Stimulated activated CD8-positive, alpha-beta memory T cell treated with anti-CD3 and anti-CD28 coated beads, Interleukin-7, amount 100 ng/mL, for 1 hour (primary cell): ENCODE data around the gene DKKL1.
"Not testable (repeated sequence)": the region's sequence is repeated elsewhere in the genome, so short reads cannot be mapped to it uniquely, and the experiment has no call there.

Experiments
- DNase-seq, 2 donors: peaks; one replicate each; pipeline ENCODE4 v3.0.0-alpha.2; 2020; ENCODE audit warnings: low read depth in 2 of 2

The DKKL1 gene

DNA sequence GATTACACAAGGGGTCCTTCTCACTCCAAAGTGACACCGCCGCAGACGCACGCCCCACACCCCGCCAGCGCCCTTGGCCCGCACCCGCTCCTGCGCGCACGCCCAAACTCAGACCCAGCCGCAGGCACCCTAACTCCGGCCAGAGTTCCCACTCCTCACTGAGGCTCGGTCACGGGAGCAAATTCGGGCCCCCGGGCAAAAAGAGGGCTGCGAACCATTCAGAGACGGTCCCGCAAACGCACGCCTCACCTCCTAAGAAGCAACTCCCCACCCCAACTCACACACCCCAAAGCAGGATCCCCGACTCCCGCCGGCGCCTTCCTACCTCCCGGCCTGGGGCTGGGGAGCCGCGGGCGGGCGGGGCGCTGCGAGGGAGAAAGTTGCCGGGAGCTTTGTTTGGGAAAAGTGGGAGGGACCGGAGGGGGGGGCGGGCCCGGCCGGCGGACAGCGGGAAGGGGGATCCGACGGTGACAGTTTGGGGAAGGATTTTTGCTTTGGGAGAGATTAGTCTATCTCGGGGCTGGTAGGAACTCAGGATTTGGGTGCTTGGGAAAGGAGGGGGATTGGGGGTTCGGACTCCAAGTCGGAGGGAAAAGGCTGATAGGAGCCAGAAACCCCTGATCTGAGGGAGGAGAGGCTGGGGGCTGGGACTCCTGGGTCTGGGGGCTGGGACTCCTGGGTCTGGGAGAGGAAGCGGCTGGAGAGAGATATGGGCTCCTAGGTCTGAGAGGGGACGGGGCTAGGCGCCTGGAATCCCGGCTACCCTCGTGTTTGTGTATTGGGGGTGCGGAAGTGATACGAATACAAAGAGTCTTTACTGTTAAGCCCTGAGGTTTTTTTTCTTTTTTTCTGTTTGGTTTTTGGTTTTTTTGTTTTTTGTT, 1.4 kb upstream of the DKKL1 start, which contains the start of gene TEAD2:
TEAD2 (minus strand) TSS at position 369 of the 881 bp plus-strand sequence. CDS start 2,341 bp downstream, outside the sequence.
- no peak for DNase-seq

- DNase-seq: no peak
These were observed 779 bp upstream of the DKKL1 start for GRCh38 chr19:49362929-49363267.

- no peak for DNase-seq
These were observed 533 bp downstream of the DKKL1 start for GRCh38 chr19:49364083-49364737.

GRCh38 chr19:49366110-49366509, 2.4 kb downstream of the DKKL1 start:
- no peak for DNase-seq

- no peak for DNase-seq
These were observed 5.2 kb downstream of the DKKL1 start for GRCh38 chr19:49368711-49369358.

DNA sequence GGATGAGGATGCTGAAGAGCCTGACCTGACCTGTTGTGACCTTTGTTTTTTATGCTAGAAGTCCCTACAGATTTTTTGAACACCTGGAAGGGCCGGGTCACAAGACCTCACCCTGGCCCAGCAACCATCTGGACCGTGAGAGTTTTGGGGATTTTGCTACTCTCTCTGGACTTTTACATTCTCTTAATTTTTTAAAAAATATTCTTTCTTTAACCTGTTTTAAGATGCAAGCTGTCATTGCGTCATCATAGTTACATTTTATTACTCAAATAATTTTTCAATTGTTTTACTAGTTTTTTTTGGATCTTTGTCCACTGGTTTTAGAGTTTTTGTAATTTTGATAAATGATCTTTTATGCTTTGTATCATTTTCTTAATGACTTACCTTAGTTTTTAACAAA, 7.5 kb downstream of the DKKL1 start:
- DNase-seq: no peak

GRCh38 chr19:49373174-49373573, 9.5 kb downstream of the DKKL1 start:
- DNase-seq: not testable (repeated sequence)

- no peak for DNase-seq
These were observed 11.2 kb downstream of the DKKL1 start for GRCh38 chr19:49374665-49375434.

- DNase-seq: no peak
These were observed 14.8 kb downstream of the DKKL1 start for GRCh38 chr19:49378512-49378911.

GRCh38 chr19:49380391-49380790, 16.7 kb downstream of the DKKL1 start:
- no peak for DNase-seq

- DNase-seq: no peak
These were observed 19.0 kb downstream of the DKKL1 start for GRCh38 chr19:49382639-49383038.

DNA sequence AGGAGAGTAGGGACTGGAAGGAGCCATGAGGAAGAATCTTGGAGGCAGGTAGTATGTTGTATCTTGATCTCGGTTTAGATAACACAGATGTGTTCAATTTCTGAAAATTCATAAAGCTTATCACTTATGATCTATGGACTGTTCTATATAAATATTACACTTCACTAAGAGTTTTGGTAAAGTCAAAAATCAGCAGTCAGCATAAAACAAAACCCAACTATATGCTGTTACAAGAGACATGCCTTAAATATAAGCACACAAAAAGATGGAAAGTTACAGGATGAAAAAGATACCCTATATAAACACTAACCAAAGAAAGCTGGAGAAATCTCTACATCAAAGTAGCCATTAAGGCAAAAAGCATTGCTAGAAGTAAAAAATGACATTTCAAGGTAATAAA, 19.9 kb downstream of the DKKL1 start:
- DNase-seq: no peak

GRCh38 chr19:49387936-49388372, 24.3 kb downstream of the DKKL1 start, which contains the start of gene KASH5:
Gene KASH5 (plus strand): TSS chr19:49388249. CDS start chr19:49390884, 2,635 bp downstream.
- DNase-seq: peak; percentile 60 to 77

- DNase-seq: no peak
These were observed 25.7 kb downstream of the DKKL1 start for GRCh38 chr19:49389406-49389805.

DNA sequence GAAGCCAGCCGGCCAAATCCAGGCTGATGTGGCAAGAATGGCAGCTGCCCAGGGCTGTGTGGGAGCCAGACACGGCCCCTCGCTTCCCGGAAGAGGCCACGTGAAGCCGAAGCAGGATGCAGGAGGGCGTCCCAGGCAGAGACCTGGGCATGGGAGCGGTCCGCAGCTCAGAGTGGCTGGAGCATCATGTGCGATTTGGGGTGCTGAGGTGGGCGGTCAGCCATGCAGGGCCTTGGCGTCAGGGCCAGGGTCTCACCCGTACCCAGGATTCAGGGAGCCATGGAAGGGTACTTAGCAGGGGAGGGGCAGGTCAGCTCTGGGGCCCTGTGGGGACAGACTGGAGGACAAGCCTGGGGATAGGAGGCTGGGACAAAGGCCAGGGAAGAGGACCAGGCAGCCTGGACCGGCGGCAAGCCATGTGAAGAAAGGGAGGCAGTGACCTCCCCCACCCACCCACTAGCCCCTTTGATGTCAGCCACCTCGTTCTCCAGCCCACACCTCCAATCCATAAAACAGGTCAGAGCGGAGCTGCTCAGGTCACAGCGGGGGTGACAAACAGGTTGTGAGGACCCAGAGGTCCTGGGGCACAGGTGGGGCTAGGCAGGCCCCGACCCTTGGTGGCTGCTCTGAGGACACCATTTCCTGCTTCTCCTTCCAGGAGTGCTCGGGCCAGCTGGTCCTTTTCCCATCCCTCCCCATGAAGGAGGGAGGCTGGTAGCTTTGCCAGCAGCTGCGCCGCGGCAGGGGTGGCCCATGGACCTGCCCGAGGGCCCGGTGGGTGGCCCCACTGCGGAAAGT, 26.7 kb downstream of the DKKL1 start:
- DNase-seq: no peak

DNA sequence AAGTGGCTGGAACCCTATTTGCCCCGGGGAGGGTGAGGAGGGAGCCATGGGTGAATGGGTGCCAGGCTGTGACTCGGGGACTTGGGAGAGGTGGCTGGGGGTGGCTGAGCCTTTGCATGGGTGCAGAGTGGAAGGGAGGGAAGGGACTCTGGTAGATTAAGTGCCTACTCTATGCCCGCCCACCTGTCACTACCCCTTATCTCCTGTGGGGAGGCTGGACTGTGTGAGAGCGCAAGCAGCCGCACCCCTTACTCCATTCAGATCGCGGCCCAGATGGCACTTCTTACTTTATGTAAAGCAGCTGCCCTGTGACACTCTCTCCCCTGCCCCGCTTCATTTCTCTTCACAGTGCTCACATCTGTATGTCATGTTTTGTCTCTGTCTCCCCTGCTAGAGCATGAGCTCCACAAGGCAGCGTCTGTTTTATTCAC, 27.3 kb downstream of the DKKL1 start:
- no peak for DNase-seq

GRCh38 chr19:49391581-49392399, 28.1 kb downstream of the DKKL1 start:
- DNase-seq: peak; percentile 48 to 68

DNA sequence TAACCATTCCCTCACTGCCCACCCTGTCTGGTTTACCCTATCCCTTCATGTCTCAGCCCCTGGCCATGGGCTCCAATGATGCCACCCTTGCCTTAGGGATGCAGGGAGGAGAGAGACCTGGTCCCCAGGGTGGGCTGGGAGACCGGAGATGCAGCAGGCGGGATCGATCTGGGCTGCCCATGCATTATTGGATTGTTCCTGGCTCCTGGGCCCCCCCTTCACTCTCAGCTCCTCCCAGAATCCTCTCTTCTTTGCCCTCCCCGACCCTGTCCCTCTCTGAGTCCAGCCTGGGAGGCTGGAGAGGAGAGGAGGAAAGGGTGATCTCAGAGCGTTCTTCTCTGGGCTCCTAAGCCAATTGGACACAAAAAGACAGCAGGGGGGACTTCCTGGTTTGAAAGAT, 30.2 kb downstream of the DKKL1 start:
- no peak for DNase-seq

- no peak for DNase-seq
These were observed 32.1 kb downstream of the DKKL1 start for GRCh38 chr19:49395581-49396407.
